ENCODE results near the gene CHI3L2.

DNA sequence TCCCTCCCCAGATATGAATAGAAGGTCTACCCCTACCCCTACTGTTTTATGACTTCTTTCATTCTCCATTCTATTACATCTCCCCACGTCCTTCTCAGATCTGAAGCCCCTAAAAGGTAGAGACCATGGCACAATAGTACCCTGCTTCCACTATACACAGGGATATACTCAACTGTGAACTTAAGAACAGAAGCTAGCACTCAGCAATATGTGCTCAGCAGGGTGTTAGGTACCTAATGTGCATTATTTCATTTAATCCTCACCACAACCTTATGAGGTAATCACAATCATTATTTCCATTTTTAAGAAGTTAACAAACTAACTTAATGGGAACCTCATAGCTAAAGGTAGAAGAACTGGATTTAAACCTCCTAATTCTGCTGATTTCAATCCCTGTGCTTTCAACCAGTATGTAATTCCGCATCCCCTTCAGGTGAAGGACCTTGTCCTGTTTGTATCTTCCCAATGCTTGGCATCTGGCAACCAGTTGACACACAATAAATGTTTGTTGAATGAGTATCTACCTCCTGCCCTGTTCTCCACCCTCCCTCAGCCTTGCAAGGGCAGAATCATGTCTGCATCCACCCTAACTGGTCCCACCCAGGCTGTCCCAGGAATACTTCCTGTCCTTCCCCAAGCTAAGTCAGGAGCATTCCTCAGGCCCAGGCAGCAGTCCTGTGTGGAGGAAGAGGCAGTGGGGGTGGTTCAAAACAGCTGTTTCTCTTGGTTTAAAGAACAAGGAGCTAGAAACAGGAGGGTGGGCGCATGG, 33.6 kb upstream of the CHI3L2 start:
- TF ChIP-seq, protein P1, sequence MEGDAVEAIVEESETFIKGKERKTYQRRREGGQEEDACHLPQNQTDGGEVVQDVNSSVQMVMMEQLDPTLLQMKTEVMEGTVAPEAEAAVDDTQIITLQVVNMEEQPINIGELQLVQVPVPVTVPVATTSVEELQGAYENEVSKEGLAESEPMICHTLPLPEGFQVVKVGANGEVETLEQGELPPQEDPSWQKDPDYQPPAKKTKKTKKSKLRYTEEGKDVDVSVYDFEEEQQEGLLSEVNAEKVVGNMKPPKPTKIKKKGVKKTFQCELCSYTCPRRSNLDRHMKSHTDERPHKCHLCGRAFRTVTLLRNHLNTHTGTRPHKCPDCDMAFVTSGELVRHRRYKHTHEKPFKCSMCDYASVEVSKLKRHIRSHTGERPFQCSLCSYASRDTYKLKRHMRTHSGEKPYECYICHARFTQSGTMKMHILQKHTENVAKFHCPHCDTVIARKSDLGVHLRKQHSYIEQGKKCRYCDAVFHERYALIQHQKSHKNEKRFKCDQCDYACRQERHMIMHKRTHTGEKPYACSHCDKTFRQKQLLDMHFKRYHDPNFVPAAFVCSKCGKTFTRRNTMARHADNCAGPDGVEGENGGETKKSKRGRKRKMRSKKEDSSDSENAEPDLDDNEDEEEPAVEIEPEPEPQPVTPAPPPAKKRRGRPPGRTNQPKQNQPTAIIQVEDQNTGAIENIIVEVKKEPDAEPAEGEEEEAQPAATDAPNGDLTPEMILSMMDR (IDR thresholded peaks at IDR 0.05), result no peak
- TF ChIP-seq POLR2AphosphoS5 (IDR thresholded peaks at IDR 0.05) (peak in 1 of 3 donors; percentile 17), POLR2A (IDR thresholded peaks at IDR 0.05) (no peak)
